Loucy (cell line): Measurements from ENCODE around the gene IL34.
"Not testable (repeated sequence)": the region's sequence is repeated elsewhere in the genome, so short reads cannot be mapped to it uniquely, and the experiment has no call there.

Experiments used
- H2AFZ ChIP-seq: fragments of 200-600 bp; sonication (generic); 2 replicates; pipeline ENCODE4 v1.6.0; 2016; ENCODE audit warnings: antibody characterized with exemption, mild to moderate bottlenecking, low read length, moderate library complexity
- H3F3A ChIP-seq: fragments of 200-600 bp; 2 replicates; pipeline ENCODE4 v1.6.0; 2016; ENCODE audit warnings: antibody characterized with exemption, low read depth, mild to moderate bottlenecking
- H3K27me3 ChIP-seq: fragments of 200-600 bp; sonication (generic); 2 replicates; pipeline ENCODE4 v1.6.1; 2014; ENCODE audit warnings: low read length, mild to moderate bottlenecking; ENCODE audit not compliant: insufficient read depth, poor library complexity, severe bottlenecking
- H3K36me3 ChIP-seq: fragments of 200-600 bp; sonication (generic); 2 replicates; pipeline ENCODE4 v1.6.1; 2016; ENCODE audit warnings: low read length; ENCODE audit not compliant: insufficient read depth
- H3K4me1 ChIP-seq: fragments of 200-600 bp; sonication (generic); 2 replicates; pipeline ENCODE4 v1.5.1; 2014; ENCODE audit warnings: low read length, mild to moderate bottlenecking; ENCODE audit not compliant: insufficient read depth, poor library complexity, severe bottlenecking
- H3K4me2 ChIP-seq: fragments of 200-600 bp; sonication (generic); 2 replicates; pipeline ENCODE4 v1.6.0; 2014; ENCODE audit warnings: antibody characterized with exemption, low read length, low read depth, mild to moderate bottlenecking; ENCODE audit not compliant: poor library complexity, severe bottlenecking
- H3K4me3 ChIP-seq: fragments of 200-600 bp; sonication (generic); 2 replicates; pipeline ENCODE4 v1.5.1; 2014; ENCODE audit warnings: low read length, mild to moderate bottlenecking, mixed read lengths; ENCODE audit not compliant: poor library complexity, severe bottlenecking
- H3K79me2 ChIP-seq: fragments of 200-600 bp; sonication (generic); 2 replicates; pipeline ENCODE4 v1.6.1; 2014; ENCODE audit warnings: low read length; ENCODE audit not compliant: insufficient read depth
- H3K9ac ChIP-seq: fragments of 200-600 bp; sonication (generic); 2 replicates; pipeline ENCODE4 v1.6.0; 2014; ENCODE audit warnings: mild to moderate bottlenecking, low read depth, low read length, moderate library complexity; ENCODE audit not compliant: poor library complexity, severe bottlenecking
- H3K9me2 ChIP-seq: fragments of 200-600 bp; sonication (generic); replicated peaks from 2 replicates; pipeline ENCODE4 v1.6.1; 2016; ENCODE audit warnings: low read depth, low read length, mixed read lengths
- H3K9me3 ChIP-seq: fragments of 200-600 bp; sonication (generic); 2 replicates; pipeline ENCODE4 v1.6.1; 2014; ENCODE audit warnings: mild to moderate bottlenecking, antibody characterized with exemption, low read length, low read depth; ENCODE audit not compliant: insufficient read depth
- H4K20me1 ChIP-seq: fragments of 200-600 bp; sonication (generic); 2 replicates; pipeline ENCODE4 v1.6.0; 2014; ENCODE audit warnings: antibody characterized with exemption, low read length, mild to moderate bottlenecking; ENCODE audit not compliant: insufficient read depth, poor library complexity, severe bottlenecking
- EZH2phosphoT487 ChIP-seq: fragments of 200-600 bp; IDR thresholded peaks from 2 replicates; pipeline ENCODE4 v1.6.1; 2018; ENCODE audit warnings: antibody characterized with exemption, mild to moderate bottlenecking, moderate library complexity, borderline replicate concordance
- TF ChIP-seq, protein P1 (sequence below): fragments of 200-600 bp; sonication (generic); conservative IDR thresholded peaks from 2 replicates; pipeline ENCODE4 v1.5.1; 2014; ENCODE audit warnings: mild to moderate bottlenecking, antibody characterized with exemption, low read length

Gene IL34

GRCh38 chr16:70642633-70643032, 3.7 kb upstream of the IL34 start:
- Histone ChIP-seq H2AFZ (no peak overlapping the region), H3K9me2 (no peaks in the 10 kb centered on the region), H3K4me1 (no peaks in the 10 kb centered on the region), H3K4me3 (no peak overlapping the region), H3F3A (no peaks in the 10 kb centered on the region), H3K36me3 (no peaks in the 10 kb centered on the region), H3K9me3 (no peaks in the 10 kb centered on the region), H3K4me2 (no peak overlapping the region), H3K79me2 (no peaks in the 10 kb centered on the region), H3K27me3 (no peaks in the 10 kb centered on the region), H4K20me1 (no peaks in the 10 kb centered on the region), H3K9ac (no peak overlapping the region)
- TF ChIP-seq, protein P1, sequence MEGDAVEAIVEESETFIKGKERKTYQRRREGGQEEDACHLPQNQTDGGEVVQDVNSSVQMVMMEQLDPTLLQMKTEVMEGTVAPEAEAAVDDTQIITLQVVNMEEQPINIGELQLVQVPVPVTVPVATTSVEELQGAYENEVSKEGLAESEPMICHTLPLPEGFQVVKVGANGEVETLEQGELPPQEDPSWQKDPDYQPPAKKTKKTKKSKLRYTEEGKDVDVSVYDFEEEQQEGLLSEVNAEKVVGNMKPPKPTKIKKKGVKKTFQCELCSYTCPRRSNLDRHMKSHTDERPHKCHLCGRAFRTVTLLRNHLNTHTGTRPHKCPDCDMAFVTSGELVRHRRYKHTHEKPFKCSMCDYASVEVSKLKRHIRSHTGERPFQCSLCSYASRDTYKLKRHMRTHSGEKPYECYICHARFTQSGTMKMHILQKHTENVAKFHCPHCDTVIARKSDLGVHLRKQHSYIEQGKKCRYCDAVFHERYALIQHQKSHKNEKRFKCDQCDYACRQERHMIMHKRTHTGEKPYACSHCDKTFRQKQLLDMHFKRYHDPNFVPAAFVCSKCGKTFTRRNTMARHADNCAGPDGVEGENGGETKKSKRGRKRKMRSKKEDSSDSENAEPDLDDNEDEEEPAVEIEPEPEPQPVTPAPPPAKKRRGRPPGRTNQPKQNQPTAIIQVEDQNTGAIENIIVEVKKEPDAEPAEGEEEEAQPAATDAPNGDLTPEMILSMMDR, result no peak
- TF ChIP-seq EZH2phosphoT487, result no peak

- H3K27me3 ChIP-seq, result not testable (repeated sequence)
These were observed 3.1 kb upstream of the IL34 start for GRCh38 chr16:70643264-70643663.

GRCh38 chr16:70644763-70645597, 1.4 kb upstream of the IL34 start:
- H3K27me3 ChIP-seq, result no peaks in the 10 kb centered on the region
- H3K9ac ChIP-seq, result no peak overlapping the region
- H3K79me2 ChIP-seq, result no peaks in the 10 kb centered on the region
- H3F3A ChIP-seq, result no peaks in the 10 kb centered on the region
- no peaks in the 10 kb centered on the region for H3K9me3 ChIP-seq
- H3K4me3 ChIP-seq, result no peak overlapping the region
- H3K9me2 ChIP-seq, result no peaks in the 10 kb centered on the region
- no peaks in the 10 kb centered on the region for H4K20me1 ChIP-seq
- no peak overlapping the region for H2AFZ ChIP-seq
- no peak overlapping the region for H3K4me2 ChIP-seq
- TF ChIP-seq EZH2phosphoT487, result no peak
- TF ChIP-seq, protein P1, result no peak; the same call in 1 of the 2 replicates
- H3K4me1 ChIP-seq, result no peaks in the 10 kb centered on the region
- no peaks in the 10 kb centered on the region for H3K36me3 ChIP-seq

More at GRCh38 chr16:70643264-70643663, 3.1 kb upstream of the IL34 start:
- not testable (repeated sequence) for H3K4me2 ChIP-seq, H3K4me1 ChIP-seq, H3K9ac ChIP-seq, H3F3A ChIP-seq, H3K4me3 ChIP-seq, H3K79me2 ChIP-seq, H3K9me3 ChIP-seq, H2AFZ ChIP-seq, H3K9me2 ChIP-seq, H4K20me1 ChIP-seq, H3K36me3 ChIP-seq
